Gastrocnemius medialis (tissue), 4 donors: Measurements from ENCODE around the gene ESPNL. TPM values are rescaled to one million over a fixed set of nuclear protein-coding genes. Genes with fewer than 3 reads are reported as not detected.

Experiments
- ATAC-seq, 2 donors: fragments of 150-250 bp; one replicate each; pipeline ENCODE4 v1.9.1; 2016
- DNase-seq, 2 donors: peaks; one replicate each; pipeline ENCODE4 v3.0.0-alpha.2; 2019
- H3K27ac ChIP-seq, 4 donors: fragments of 200-600 bp; sonication (generic); 1 replicate in 1 of 4; 2 replicates in 3 of 4; pipeline ENCODE4 v1.5.1; 2016 to 2018; ENCODE audit warnings: mild to moderate bottlenecking in 2 of 4, moderate library complexity in 1 of 4
- H3K27me3 ChIP-seq, 3 donors: fragments of 200-600 bp; sonication (generic) in 2 of 3; 1 replicate in 1 of 3; 2 replicates in 2 of 3; pipeline versions ENCODE4 v1.5.1 to v1.6.0; 2016 to 2019; ENCODE audit warnings: mild to moderate bottlenecking in 1 of 3, moderate library complexity in 1 of 3
- H3K36me3 ChIP-seq, 2 donors: fragments of 200-600 bp; sonication (generic) in 1 of 2; one replicate each; pipeline ENCODE4 v1.5.1; 2017 to 2018
- H3K4me1 ChIP-seq, 2 donors: fragments of 200-600 bp; sonication (generic) in 1 of 2; one replicate each; pipeline ENCODE4 v1.5.1; 2016 to 2017; ENCODE audit warnings: mild to moderate bottlenecking in 2 of 2
- H3K4me3 ChIP-seq, 4 donors: fragments of 200-600 bp; sonication (generic) in 3 of 4; 1 replicate in 1 of 4; 2 replicates in 3 of 4; pipeline ENCODE4 v1.5.1; 2016 to 2019; ENCODE audit warnings: mild to moderate bottlenecking in 2 of 4
- H3K9me3 ChIP-seq, 3 donors: fragments of 200-600 bp; sonication (generic) in 2 of 3; 1 replicate in 1 of 3; 2 replicates in 2 of 3; pipeline ENCODE4 v1.5.1; 2016 to 2019
- POLR2A ChIP-seq, 2 donors: fragments of 450-650 bp; IDR thresholded peaks; one replicate each; pipeline ENCODE4 v1.6.1; 2017; ENCODE audit warnings: antibody characterized with exemption in 2 of 2, mild to moderate bottlenecking in 2 of 2, moderate library complexity in 2 of 2
- in situ Hi-C, 4 donors: fragments of 200-750 bp; cut with MboI; loops; one replicate each; pipeline versions ENCODE4 v1.15.0 to v1.8.0; 2017; ENCODE audit warnings: low sequenced_read_pairs in 4 of 4
- intact Hi-C: fragments of 100-400 bp; cut with DNase I; formaldehyde crosslinking; loops from one replicate; pipeline ENCODE4 v1.15.1; 2023; ENCODE audit warnings: low total_unique reads
- total RNA-seq, 4 donors: library from RNA; depleted of rRNA; stranded (reverse); fragments of >200 nt; gene quantifications; one replicate each; pipeline versions ENCODE4 v1.1.0 to v1.2.3, GENCODE V29; 2016
- TF ChIP-seq, protein P1 (sequence below), 5 experiments: fragments of 450-650 bp in 3 of 5; fragments of 200-600 bp in 2 of 5; sonication (generic) in 2 of 5; IDR thresholded peaks in 4 of 5; conservative IDR thresholded peaks in 1 of 5; 1 replicate in 4 of 5; 2 replicates in 1 of 5; pipeline ENCODE4 v1.5.1; 2016 to 2019; ENCODE audit warnings: antibody characterized with exemption in 5 of 5, mild to moderate bottlenecking in 3 of 5, moderate library complexity in 3 of 5

Gene ESPNL
- total RNA-seq, 4 donors from 2014 or later = 0.11 TPM; not detected in 3

DNA sequence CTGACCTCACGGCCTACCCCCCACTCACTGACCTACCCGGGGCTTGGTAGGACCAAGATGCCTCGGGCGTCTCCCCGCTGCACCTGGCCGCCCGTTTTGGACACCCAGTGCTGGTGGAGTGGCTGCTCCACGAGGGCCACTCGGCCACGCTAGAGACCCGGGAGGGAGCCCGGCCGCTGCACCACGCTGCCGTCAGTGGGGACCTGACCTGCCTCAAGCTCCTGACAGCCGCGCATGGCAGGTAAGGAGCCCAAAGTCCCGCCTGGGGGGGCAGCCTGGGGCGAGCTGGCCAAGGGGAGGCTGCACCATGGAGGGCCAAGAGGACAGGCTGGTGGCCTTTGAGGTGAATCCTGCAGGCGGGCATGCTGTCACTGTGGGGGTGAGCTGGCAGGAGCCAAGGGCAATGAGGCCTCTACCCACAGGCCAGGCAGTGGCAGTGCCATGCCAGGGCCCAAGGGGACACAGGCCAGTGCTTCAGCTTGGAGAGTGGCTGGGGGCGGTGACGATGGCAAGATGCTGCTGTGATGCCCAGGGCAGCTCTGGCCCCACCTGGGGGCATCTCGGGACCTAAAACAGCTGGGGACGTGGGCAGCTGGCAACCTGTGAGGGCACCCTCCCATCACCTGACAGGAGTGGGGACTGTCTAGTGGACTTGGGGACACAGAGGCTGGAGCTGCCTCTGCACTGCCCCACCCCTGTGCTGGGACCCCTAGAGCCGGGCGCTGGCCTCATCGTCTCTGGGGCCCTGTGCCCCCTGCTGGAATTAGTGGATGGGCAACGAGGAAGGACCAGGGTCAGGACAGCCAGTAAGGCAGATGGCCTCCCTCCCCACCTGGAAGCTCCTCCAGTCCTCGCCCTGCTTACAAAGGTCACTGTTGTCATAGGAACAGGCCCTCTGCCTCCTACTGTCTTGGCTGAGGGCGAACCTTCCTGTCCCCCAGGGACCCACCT lies 2.0 kb downstream of the ESPNL start:
- Histone ChIP-seq H3K9me3 (no peaks in the 10 kb centered on the region), H3K4me1 (no peaks in the 10 kb centered on the region), H3K27me3 (no peaks in the 10 kb centered on the region), H3K36me3 (no peaks in the 10 kb centered on the region), H3K27ac (no peak overlapping the region), H3K4me3 (no peak overlapping the region)
- in situ Hi-C loops = no loop called here
- DNase-seq (no peak), ATAC-seq (no peak)
- intact Hi-C loops = no loop called here
- TF ChIP-seq, protein P1, sequence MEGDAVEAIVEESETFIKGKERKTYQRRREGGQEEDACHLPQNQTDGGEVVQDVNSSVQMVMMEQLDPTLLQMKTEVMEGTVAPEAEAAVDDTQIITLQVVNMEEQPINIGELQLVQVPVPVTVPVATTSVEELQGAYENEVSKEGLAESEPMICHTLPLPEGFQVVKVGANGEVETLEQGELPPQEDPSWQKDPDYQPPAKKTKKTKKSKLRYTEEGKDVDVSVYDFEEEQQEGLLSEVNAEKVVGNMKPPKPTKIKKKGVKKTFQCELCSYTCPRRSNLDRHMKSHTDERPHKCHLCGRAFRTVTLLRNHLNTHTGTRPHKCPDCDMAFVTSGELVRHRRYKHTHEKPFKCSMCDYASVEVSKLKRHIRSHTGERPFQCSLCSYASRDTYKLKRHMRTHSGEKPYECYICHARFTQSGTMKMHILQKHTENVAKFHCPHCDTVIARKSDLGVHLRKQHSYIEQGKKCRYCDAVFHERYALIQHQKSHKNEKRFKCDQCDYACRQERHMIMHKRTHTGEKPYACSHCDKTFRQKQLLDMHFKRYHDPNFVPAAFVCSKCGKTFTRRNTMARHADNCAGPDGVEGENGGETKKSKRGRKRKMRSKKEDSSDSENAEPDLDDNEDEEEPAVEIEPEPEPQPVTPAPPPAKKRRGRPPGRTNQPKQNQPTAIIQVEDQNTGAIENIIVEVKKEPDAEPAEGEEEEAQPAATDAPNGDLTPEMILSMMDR (IDR thresholded peaks at IDR 0.05 in 4 of 5, conservative IDR thresholded peaks at IDR 0.05 in 1 of 5) = no peak
- no peak for TF ChIP-seq POLR2A (IDR thresholded peaks at IDR 0.05)

DNA sequence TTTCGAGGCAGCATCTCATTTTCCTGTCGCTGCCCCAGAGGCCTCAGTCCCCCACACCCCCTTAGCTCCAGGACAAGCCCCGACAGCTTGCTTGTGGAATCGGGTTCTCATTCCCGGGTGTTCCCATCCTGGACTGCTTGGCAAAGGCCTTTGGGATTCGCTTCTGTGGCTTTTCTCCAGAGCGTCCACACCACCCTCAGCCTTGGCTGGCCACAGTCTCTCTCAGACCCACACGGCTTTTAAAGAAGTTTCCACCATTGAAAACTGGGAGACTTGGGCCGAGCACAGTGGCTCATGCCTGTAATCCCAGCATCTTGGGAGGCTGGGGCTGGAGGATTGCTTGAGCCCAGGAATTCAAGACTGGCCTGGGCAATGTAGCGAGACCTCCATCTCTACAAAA lies 2.7 kb downstream of the ESPNL start:
- ATAC-seq = no peak
- intact Hi-C loops = no loop called here

DNA sequence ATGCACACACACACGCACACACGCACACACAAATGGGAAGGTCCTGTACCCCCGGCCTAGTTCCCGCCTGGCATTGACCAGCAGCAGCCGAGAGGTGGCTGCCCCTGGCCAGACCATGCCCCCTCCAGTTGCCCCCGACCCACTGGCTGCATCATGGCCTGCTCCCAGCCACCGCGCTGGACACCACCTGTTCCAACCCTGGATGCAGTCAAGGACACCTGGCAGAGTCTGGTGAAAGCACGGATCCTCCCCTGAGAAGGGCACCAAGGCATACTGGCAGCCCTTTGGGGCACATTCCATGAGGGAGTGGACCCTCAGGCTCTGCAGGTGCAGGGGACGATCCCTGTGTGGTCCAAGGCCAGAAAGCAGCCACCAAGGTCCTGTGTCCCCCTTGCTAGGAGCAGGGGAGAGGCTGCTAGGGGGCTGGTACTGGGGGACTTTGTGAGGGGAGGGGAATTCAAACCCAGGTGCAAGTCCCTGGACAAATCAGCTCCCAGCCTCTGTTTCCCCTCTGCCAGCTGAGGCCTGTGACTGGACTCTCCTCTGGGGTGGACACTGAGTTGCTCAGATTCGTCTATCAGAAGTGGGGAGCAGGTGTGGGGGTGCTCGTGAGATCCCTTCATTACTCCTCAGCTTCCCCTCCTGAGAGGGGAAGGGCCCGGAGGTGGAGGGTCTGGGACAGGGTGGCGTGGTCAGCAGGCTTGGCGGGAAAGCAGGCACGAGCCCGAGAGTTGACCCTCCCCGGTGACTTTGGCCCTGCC lies 3.5 kb downstream of the ESPNL start:
- intact Hi-C loops = no loop called here
- in situ Hi-C loops = no loop called here
- ATAC-seq (no peak), DNase-seq (no peak)
- no peak for TF ChIP-seq POLR2A (IDR thresholded peaks at IDR 0.05)
- TF ChIP-seq, protein P1 (IDR thresholded peaks at IDR 0.05 in 4 of 5, conservative IDR thresholded peaks at IDR 0.05 in 1 of 5) = no peak
- no peaks in the 10 kb centered on the region for H3K36me3 ChIP-seq
- no peak overlapping the region for H3K27ac ChIP-seq
- no peaks in the 10 kb centered on the region for H3K27me3 ChIP-seq
- no peaks in the 10 kb centered on the region for H3K9me3 ChIP-seq
- H3K4me3 ChIP-seq = no peak overlapping the region
- H3K4me1 ChIP-seq = peaks cover 0 to 3% of the 10 kb centered on the region in 2 donors

More for the DNA sequence above, 2.7 kb downstream of the ESPNL start:
- Histone ChIP-seq H3K4me1 (no peaks in the 10 kb centered on the region), H3K27ac (no peak overlapping the region), H3K36me3 (no peaks in the 10 kb centered on the region), H3K4me3 (no peak overlapping the region), H3K27me3 (no peaks in the 10 kb centered on the region), H3K9me3 (no peaks in the 10 kb centered on the region)
- DNase-seq = no peak
- TF ChIP-seq, protein P1 (IDR thresholded peaks at IDR 0.05 in 4 of 5, conservative IDR thresholded peaks at IDR 0.05 in 1 of 5) = no peak
- TF ChIP-seq POLR2A (IDR thresholded peaks at IDR 0.05) = no peak
- in situ Hi-C loops = no loop called here

DNA sequence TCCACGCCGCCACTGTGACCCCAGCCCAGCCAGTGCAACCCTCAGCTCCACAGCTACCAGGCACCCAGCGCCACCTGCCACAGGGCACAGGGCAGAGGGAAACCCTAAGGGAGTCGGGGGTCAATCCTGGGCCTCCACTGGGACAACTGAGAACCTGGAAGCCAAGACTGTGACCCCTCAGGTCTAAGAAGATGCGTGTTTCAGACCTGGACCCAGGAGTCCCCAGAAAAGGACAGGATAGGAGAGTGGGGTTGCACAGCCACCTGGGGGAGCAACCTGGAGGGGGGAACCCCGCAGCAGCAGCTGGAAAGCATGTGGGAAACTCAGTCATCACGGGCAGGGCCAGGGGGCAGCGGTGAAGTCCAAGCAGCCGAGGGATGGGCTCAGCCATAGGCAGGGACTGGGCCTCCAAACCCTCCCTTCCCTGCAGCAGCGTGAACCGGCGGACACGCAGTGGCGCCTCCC lies 4.1 kb downstream of the ESPNL start:
- Histone ChIP-seq H3K36me3 (no peaks in the 10 kb centered on the region), H3K4me3 (no peak overlapping the region), H3K27ac (no peak overlapping the region), H3K27me3 (no peaks in the 10 kb centered on the region), H3K4me1 (peaks cover 6 to 8% of the 10 kb centered on the region in 2 donors), H3K9me3 (no peaks in the 10 kb centered on the region)
- in situ Hi-C loops = no loop called here
- DNase-seq = no peak
- intact Hi-C loops = no loop called here
- no peak for TF ChIP-seq POLR2A (IDR thresholded peaks at IDR 0.05)
- TF ChIP-seq, protein P1 (IDR thresholded peaks at IDR 0.05 in 4 of 5, conservative IDR thresholded peaks at IDR 0.05 in 1 of 5) = no peak
- ATAC-seq = no peak
